ENCODE measurements around the gene AP3D1. TPM values are rescaled to one million over a fixed set of nuclear protein-coding genes. Genes with fewer than 3 reads are reported as not detected.
"Not testable (repeated sequence)": the region's sequence is repeated elsewhere in the genome, so short reads cannot be mapped to it uniquely, and the experiment has no call there.

The AP3D1 gene
- total RNA-seq, 2 donors from 2014 or later, result 82.2 to 86.0 TPM

- H3K27me3 Mint-ChIP-seq, result no peaks in the 10 kb centered on the region
- DNase-seq, result no peak
- no peak for ATAC-seq
- H3K36me3 Mint-ChIP-seq (ENCODE audit: low read depth), result peaks cover 4% of the 10 kb centered on the region
- H3K9me3 ChIP-seq (ENCODE audit: control insufficient read depth, low read length, poor library complexity, severe bottlenecking), result no peaks in the 10 kb centered on the region
- H3K27ac Mint-ChIP-seq, result no peak overlapping the region
- H3K4me1 Mint-ChIP-seq, result peaks cover 17% of the 10 kb centered on the region
- H3K4me3 Mint-ChIP-seq, result no peak overlapping the region
Observed at GRCh38 chr19:2099054-2099501, 52.3 kb downstream of the AP3D1 start.

- no peak for ATAC-seq
- H3K27ac Mint-ChIP-seq, result peak overlapping the region; percentile 77
- peaks cover 22% of the 10 kb centered on the region for H3K4me1 Mint-ChIP-seq
- H3K27me3 Mint-ChIP-seq, result no peaks in the 10 kb centered on the region
- H3K36me3 Mint-ChIP-seq (ENCODE audit: low read depth), result peaks cover 4% of the 10 kb centered on the region
- H3K4me3 Mint-ChIP-seq, result peak overlapping the region; percentile 89
- no peaks in the 10 kb centered on the region for H3K9me3 ChIP-seq (ENCODE audit: control insufficient read depth, low read length, poor library complexity, severe bottlenecking)
- DNase-seq, result no peak
Observed at GRCh38 chr19:2097886-2098327, 53.5 kb downstream of the AP3D1 start.

- H3K27ac Mint-ChIP-seq, result peak overlapping the region; percentile 77
- peak; percentile 25 for ATAC-seq
- peaks cover 4% of the 10 kb centered on the region for H3K36me3 Mint-ChIP-seq (ENCODE audit: low read depth)
- no peaks in the 10 kb centered on the region for H3K9me3 ChIP-seq (ENCODE audit: control insufficient read depth, low read length, poor library complexity, severe bottlenecking)
- peaks cover 22% of the 10 kb centered on the region for H3K4me1 Mint-ChIP-seq
- H3K27me3 Mint-ChIP-seq, result no peaks in the 10 kb centered on the region
- H3K4me3 Mint-ChIP-seq, result peak overlapping the region; percentile 89
- DNase-seq, result peak; percentile 42 to 67 (median 58)
Observed at GRCh38 chr19:2097203-2097885, 54.0 kb downstream of the AP3D1 start.

GRCh38 chr19:2096480-2097202 lies 54.7 kb downstream of the AP3D1 start, which contains the start of gene IZUMO4:
TSS of gene IZUMO4 (plus strand) at chr19:2096915. CDS start at chr19:2096946, 31 bp downstream.
- Mint-ChIP-seq H3K27ac (peak within 1 kb of the TSS; percentile 96), H3K4me1 (peaks cover 20% of the 10 kb centered on the region), H3K27me3 (no peaks in the 10 kb centered on the region), H3K4me3 (peak within 1 kb of the TSS; percentile 98), H3K36me3 (ENCODE audit: low read depth) (no peaks in the 10 kb centered on the region)
- H3K9me3 ChIP-seq (ENCODE audit: control insufficient read depth, low read length, poor library complexity, severe bottlenecking), result no peaks in the 10 kb centered on the region
- peak; percentile 83 for ATAC-seq
- DNase-seq, result peak; percentile 100

GRCh38 chr19:2096034-2096479 lies 55.3 kb downstream of the AP3D1 start, which contains the start of gene MOB3A:
TSS of gene MOB3A (minus strand) at chr19:2096326. CDS start at chr19:2078560, 17,766 bp downstream.
- peak within 1 kb of the TSS; percentile 98 for H3K4me3 Mint-ChIP-seq
- DNase-seq (peak in 2 of 3 donors; percentile 81), ATAC-seq (peak; percentile 58)
- H3K9me3 ChIP-seq (ENCODE audit: control insufficient read depth, low read length, poor library complexity, severe bottlenecking), result no peaks in the 10 kb centered on the region
- H3K27me3 Mint-ChIP-seq, result no peaks in the 10 kb centered on the region
- peaks cover 21% of the 10 kb centered on the region for H3K4me1 Mint-ChIP-seq
- no peaks in the 10 kb centered on the region for H3K36me3 Mint-ChIP-seq (ENCODE audit: low read depth)
- H3K27ac Mint-ChIP-seq, result peak within 1 kb of the TSS; percentile 96

GRCh38 chr19:2091926-2092525 lies 59.3 kb downstream of the AP3D1 start:
- H3K36me3 Mint-ChIP-seq (ENCODE audit: low read depth); H3K27ac Mint-ChIP-seq; ATAC-seq; H3K27me3 Mint-ChIP-seq; DNase-seq; H3K9me3 ChIP-seq (ENCODE audit: control insufficient read depth, low read length, poor library complexity, severe bottlenecking): not testable (repeated sequence)
- Mint-ChIP-seq H3K4me3 (peak overlapping the region; percentile 19), H3K4me1 (peaks cover 55% of the 10 kb centered on the region)

- Mint-ChIP-seq H3K36me3 (ENCODE audit: low read depth) (peaks cover 4% of the 10 kb centered on the region), H3K27me3 (no peaks in the 10 kb centered on the region), H3K4me1 (peaks cover 62% of the 10 kb centered on the region), H3K27ac (peak overlapping the region; percentile 99), H3K4me3 (peak overlapping the region; percentile 82)
- H3K9me3 ChIP-seq (ENCODE audit: control insufficient read depth, low read length, poor library complexity, severe bottlenecking), result no peaks in the 10 kb centered on the region
- no peak for ATAC-seq
- no peak for DNase-seq
Observed at GRCh38 chr19:2089727-2090053, 61.7 kb downstream of the AP3D1 start.

GRCh38 chr19:2089001-2089711 lies 62.2 kb downstream of the AP3D1 start:
- H3K4me3 Mint-ChIP-seq, result peak overlapping the region; percentile 47
- H3K4me1 Mint-ChIP-seq, result peaks cover 57% of the 10 kb centered on the region
- peaks cover 4% of the 10 kb centered on the region for H3K36me3 Mint-ChIP-seq (ENCODE audit: low read depth)
- no peaks in the 10 kb centered on the region for H3K27me3 Mint-ChIP-seq
- no peaks in the 10 kb centered on the region for H3K9me3 ChIP-seq (ENCODE audit: control insufficient read depth, low read length, poor library complexity, severe bottlenecking)
- ATAC-seq, result no peak
- peak overlapping the region; percentile 99 for H3K27ac Mint-ChIP-seq
- no peak for DNase-seq

- H3K4me1 Mint-ChIP-seq, result peaks cover 61% of the 10 kb centered on the region
- peak overlapping the region; percentile 99 for H3K27ac Mint-ChIP-seq
- no peaks in the 10 kb centered on the region for H3K9me3 ChIP-seq (ENCODE audit: control insufficient read depth, low read length, poor library complexity, severe bottlenecking)
- DNase-seq (no peak), ATAC-seq (peak; percentile 14)
- H3K36me3 Mint-ChIP-seq (ENCODE audit: low read depth), result peaks cover 6% of the 10 kb centered on the region
- peak overlapping the region; percentile 79 for H3K4me3 Mint-ChIP-seq
- no peaks in the 10 kb centered on the region for H3K27me3 Mint-ChIP-seq
Observed at GRCh38 chr19:2087621-2088100, 63.7 kb downstream of the AP3D1 start.

- not testable (repeated sequence) for DNase-seq; H3K36me3 Mint-ChIP-seq (ENCODE audit: low read depth); H3K9me3 ChIP-seq (ENCODE audit: control insufficient read depth, low read length, poor library complexity, severe bottlenecking); H3K27me3 Mint-ChIP-seq; ATAC-seq
- H3K4me3 Mint-ChIP-seq, result peak overlapping the region; percentile 79
- peak overlapping the region; percentile 99 for H3K27ac Mint-ChIP-seq
- H3K4me1 Mint-ChIP-seq, result peaks cover 66% of the 10 kb centered on the region
Observed at GRCh38 chr19:2086695-2087620, 64.4 kb downstream of the AP3D1 start.

GRCh38 chr19:2084993-2085720 lies 66.2 kb downstream of the AP3D1 start:
- ATAC-seq, result peak; percentile 80
- Mint-ChIP-seq H3K4me1 (peaks cover 68% of the 10 kb centered on the region), H3K27me3 (no peaks in the 10 kb centered on the region), H3K27ac (peak overlapping the region; percentile 99), H3K4me3 (peak overlapping the region; percentile 98), H3K36me3 (ENCODE audit: low read depth) (peaks cover 6% of the 10 kb centered on the region)
- H3K9me3 ChIP-seq (ENCODE audit: control insufficient read depth, low read length, poor library complexity, severe bottlenecking), result no peaks in the 10 kb centered on the region
- DNase-seq, result peak; percentile 80 to 88 (median 84)

Measured in T-helper 17 cell (primary cell).